HUES6 (cell line): ENCODE data around the gene CYLC1.

Experiments used
- H3K27ac ChIP-seq: 2 replicates; pipeline ENCODE4 v1.7.0; 2013; ENCODE audit warnings: low read depth, mild to moderate bottlenecking, low read length, inconsistent platforms
- H3K27me3 ChIP-seq: 2 replicates; pipeline ENCODE4 v1.6.1; 2013; ENCODE audit warnings: low read length; ENCODE audit not compliant: control insufficient read depth, insufficient read depth
- H3K36me3 ChIP-seq: 2 replicates; pipeline ENCODE4 v1.6.1; 2013; ENCODE audit warnings: low read length; ENCODE audit not compliant: control insufficient read depth, insufficient read depth
- H3K4me1 ChIP-seq: 2 replicates; pipeline ENCODE4 v1.6.1; 2013; ENCODE audit warnings: low read length; ENCODE audit not compliant: control insufficient read depth, insufficient read depth
- H3K4me3 ChIP-seq: 2 replicates; pipeline ENCODE4 v1.5.1; 2013; ENCODE audit warnings: low read depth, low read length
- H3K9ac ChIP-seq: one replicate; pipeline ENCODE4 v1.6.1; 2013; ENCODE audit warnings: mild to moderate bottlenecking, low read length
- H3K9me3 ChIP-seq: 2 replicates; pipeline ENCODE4 v1.6.1; 2013; ENCODE audit warnings: low read depth, low read length; ENCODE audit not compliant: control insufficient read depth, insufficient read depth

CYLC1 gene, protein sequence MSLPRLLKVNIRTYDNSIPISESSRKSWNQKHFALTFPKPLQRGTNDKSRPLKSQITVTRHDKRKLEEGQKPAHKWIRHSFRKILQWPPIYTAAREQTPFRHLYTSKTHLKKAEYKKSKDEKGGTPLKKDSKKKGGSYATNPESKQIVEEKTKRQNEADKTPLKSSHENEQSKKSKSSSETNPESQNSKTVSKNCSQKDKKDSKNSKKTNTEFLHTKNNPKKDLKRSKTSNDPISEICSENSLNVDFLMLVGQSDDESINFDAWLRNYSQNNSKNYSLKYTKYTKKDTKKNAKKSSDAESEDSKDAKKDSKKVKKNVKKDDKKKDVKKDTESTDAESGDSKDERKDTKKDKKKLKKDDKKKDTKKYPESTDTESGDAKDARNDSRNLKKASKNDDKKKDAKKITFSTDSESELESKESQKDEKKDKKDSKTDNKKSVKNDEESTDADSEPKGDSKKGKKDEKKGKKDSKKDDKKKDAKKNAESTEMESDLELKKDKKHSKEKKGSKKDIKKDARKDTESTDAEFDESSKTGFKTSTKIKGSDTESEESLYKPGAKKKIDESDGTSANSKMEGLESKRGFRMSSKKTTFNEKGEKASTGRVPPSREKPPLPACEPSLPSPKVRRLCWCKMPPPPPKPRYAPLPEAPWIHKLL

GRCh38 chrX:83860846-83861245 is at the start of gene CYLC1:
Gene CYLC1 (plus strand): TSS chrX:83861146. CDS start chrX:83861183, 37 bp downstream.
- Histone ChIP-seq H3K27me3 (no peaks in the 10 kb centered on the region), H3K9me3 (no peaks in the 10 kb centered on the region; the same call in 1 of the 2 replicates), H3K4me3 (no peak within 1 kb of the TSS), H3K27ac (no peak within 1 kb of the TSS), H3K9ac (no peak within 1 kb of the TSS), H3K36me3 (no peaks in the 10 kb centered on the region), H3K4me1 (no peaks in the 10 kb centered on the region)

- Histone ChIP-seq H3K9ac (no peak overlapping the region), H3K27me3 (no peaks in the 10 kb centered on the region), H3K27ac (no peak overlapping the region), H3K4me1 (no peaks in the 10 kb centered on the region), H3K36me3 (no peaks in the 10 kb centered on the region), H3K4me3 (no peak overlapping the region), H3K9me3 (peaks cover 4% of the 10 kb centered on the region; the same call in 1 of the 2 replicates)
Measured at GRCh38 chrX:83819304-83819703, 41.6 kb upstream of the CYLC1 start.

- no peaks in the 10 kb centered on the region for H3K9me3 ChIP-seq
- no peaks in the 10 kb centered on the region for H3K27me3 ChIP-seq
- no peak overlapping the region for H3K4me3 ChIP-seq
- H3K27ac ChIP-seq: no peak overlapping the region
- H3K36me3 ChIP-seq: no peaks in the 10 kb centered on the region
- H3K9ac ChIP-seq: no peak overlapping the region
- no peaks in the 10 kb centered on the region for H3K4me1 ChIP-seq
Measured at GRCh38 chrX:83829874-83830273, 31.1 kb upstream of the CYLC1 start.

DNA sequence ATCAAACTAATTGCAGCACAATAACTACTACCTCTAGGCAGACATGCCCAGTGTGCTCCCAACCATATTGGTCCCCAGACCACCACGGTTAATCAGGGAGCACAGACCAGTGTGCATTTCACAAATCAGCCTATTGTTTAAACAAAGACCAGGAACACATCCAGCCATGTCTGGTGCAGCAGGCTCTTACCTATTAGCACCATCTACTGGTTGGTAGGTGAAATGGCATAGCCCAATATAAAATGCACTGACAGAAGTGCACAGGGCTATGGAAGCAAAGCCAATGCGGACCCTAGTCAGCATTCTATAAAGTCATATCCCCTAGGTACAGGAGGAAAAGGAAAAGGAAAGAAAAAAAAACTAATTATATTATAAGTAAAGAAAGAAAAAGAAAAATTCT is 15.5 kb upstream of the CYLC1 start:
- Histone ChIP-seq H3K4me1 (no peaks in the 10 kb centered on the region), H3K27me3 (no peaks in the 10 kb centered on the region), H3K36me3 (no peaks in the 10 kb centered on the region), H3K9ac (no peak overlapping the region), H3K9me3 (0 out of 2 replicates have a peak, but pooled peaks cover 2% of the 10 kb centered on the region), H3K27ac (no peak overlapping the region), H3K4me3 (no peak overlapping the region)

DNA sequence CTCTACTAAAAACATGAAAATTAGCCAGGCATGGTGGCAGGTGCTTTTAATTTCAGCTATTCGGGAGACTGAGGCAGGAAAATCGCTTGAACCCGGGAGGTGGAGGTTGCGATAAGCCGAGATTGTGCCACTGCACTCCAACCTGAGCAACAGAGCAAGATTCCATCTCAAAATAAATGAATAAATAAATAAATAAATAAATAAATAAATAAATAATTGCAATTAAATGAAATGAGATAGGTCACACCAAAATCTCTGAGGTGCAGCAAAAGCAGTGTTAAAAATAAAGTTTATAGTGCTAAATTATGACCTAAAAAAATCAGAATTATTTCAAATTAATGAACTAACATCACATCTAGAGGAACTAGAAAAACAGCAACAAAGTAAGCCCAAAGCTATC is 13.6 kb upstream of the CYLC1 start:
- Histone ChIP-seq H3K36me3 (no peaks in the 10 kb centered on the region), H3K4me3 (no peak overlapping the region), H3K27ac (no peak overlapping the region), H3K9me3 (0 out of 2 replicates have a peak, but pooled peaks cover 2% of the 10 kb centered on the region), H3K4me1 (no peaks in the 10 kb centered on the region), H3K27me3 (no peaks in the 10 kb centered on the region), H3K9ac (no peak overlapping the region)

DNA sequence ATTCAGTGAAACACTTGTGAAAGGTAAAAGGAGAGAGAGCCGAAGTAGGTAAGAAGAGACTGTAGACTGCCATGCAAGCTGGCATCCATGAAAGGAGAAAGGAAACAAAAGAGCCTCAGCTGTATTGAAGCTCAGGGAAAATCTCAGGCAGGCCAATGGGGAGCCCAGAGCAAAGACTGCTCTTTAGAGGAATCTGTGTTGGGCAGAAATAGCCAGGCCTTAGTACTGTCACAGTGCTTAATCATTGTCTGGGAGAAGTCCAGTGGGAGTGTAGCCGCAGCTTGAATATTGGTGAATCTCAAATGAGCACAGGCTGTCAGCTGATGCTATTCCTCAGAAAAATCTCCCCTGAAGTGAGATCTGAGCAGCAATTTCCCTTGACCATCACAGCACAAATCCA is 27.6 kb downstream of the CYLC1 start:
- H3K9me3 ChIP-seq: no peaks in the 10 kb centered on the region
- no peaks in the 10 kb centered on the region for H3K4me1 ChIP-seq
- no peaks in the 10 kb centered on the region for H3K36me3 ChIP-seq
- no peak overlapping the region for H3K9ac ChIP-seq
- H3K4me3 ChIP-seq: no peak overlapping the region
- no peaks in the 10 kb centered on the region; the same call in 1 of the 2 replicates for H3K27me3 ChIP-seq
- no peak overlapping the region for H3K27ac ChIP-seq

GRCh38 chrX:83892433-83892832 is 31.5 kb downstream of the CYLC1 start:
- Histone ChIP-seq H3K9me3 (no peaks in the 10 kb centered on the region), H3K36me3 (no peaks in the 10 kb centered on the region), H3K27me3 (no peaks in the 10 kb centered on the region; the same call in 1 of the 2 replicates), H3K4me3 (no peak overlapping the region), H3K27ac (no peak overlapping the region), H3K9ac (no peak overlapping the region), H3K4me1 (no peaks in the 10 kb centered on the region)

- Histone ChIP-seq H3K4me1 (no peaks in the 10 kb centered on the region), H3K4me3 (no peak overlapping the region), H3K27me3 (no peaks in the 10 kb centered on the region), H3K9ac (no peak overlapping the region), H3K27ac (no peak overlapping the region), H3K9me3 (no peaks in the 10 kb centered on the region), H3K36me3 (no peaks in the 10 kb centered on the region)
Measured at GRCh38 chrX:83906921-83907320, 46.0 kb downstream of the CYLC1 start.

GRCh38 chrX:83916525-83916924 is 55.6 kb downstream of the CYLC1 start:
- H3K27ac ChIP-seq: no peak overlapping the region
- no peaks in the 10 kb centered on the region for H3K36me3 ChIP-seq
- H3K27me3 ChIP-seq: no peaks in the 10 kb centered on the region; the same call in 1 of the 2 replicates
- H3K4me3 ChIP-seq: no peak overlapping the region
- H3K4me1 ChIP-seq: no peaks in the 10 kb centered on the region
- H3K9me3 ChIP-seq: no peaks in the 10 kb centered on the region
- H3K9ac ChIP-seq: no peak overlapping the region

DNA sequence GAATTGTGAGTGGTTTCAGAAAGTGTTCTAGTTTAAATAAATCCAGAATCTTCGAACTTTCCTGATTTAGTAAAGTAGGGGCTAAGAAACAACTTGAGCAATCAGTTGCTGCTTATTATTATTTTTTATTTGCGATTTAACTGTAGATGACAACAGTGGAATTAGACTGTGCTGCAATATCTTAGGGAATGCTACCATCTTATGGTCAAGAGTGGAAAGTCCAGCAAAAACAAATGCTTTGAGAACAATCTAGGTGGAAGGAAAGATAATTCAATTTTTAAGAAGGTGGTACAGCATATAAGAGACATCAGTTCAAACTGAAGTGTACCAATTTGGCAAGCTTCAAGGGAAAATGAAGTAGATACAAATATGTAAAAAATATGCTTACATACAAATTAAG is 73.3 kb downstream of the CYLC1 start:
- H3K27me3 ChIP-seq: no peaks in the 10 kb centered on the region
- no peak overlapping the region for H3K27ac ChIP-seq
- H3K9me3 ChIP-seq: no peaks in the 10 kb centered on the region
- H3K36me3 ChIP-seq: no peaks in the 10 kb centered on the region
- no peak overlapping the region for H3K4me3 ChIP-seq
- H3K9ac ChIP-seq: no peak overlapping the region
- no peaks in the 10 kb centered on the region for H3K4me1 ChIP-seq
